HEK293 (cell line): Measurements from ENCODE around the gene MRTFB.

Experiments
- GLIS2 ChIP-seq: fragments of 450-650 bp; formaldehyde crosslinking; IDR thresholded peaks from 2 replicates; pipeline ENCODE4 v1.5.1; 2016; ENCODE audit warnings: missing biosample characterization, missing genetic modification characterization
- KLF7 ChIP-seq: fragments of 450-650 bp; formaldehyde crosslinking; IDR thresholded peaks from 2 replicates; pipeline ENCODE4 v1.5.1; 2016; ENCODE audit warnings: missing biosample characterization, missing genetic modification characterization, borderline replicate concordance
- TRIM28 ChIP-seq: IDR thresholded peaks from 2 replicates; pipeline ENCODE4 v1.6.1; 2011; ENCODE audit warnings: low read length, control low read depth, borderline replicate concordance
- ZNF324 ChIP-seq: fragments of 450-650 bp; formaldehyde crosslinking; IDR thresholded peaks from 2 replicates; pipeline ENCODE4 v1.5.1; 2016; ENCODE audit warnings: missing biosample characterization, missing genetic modification characterization

- TF ChIP-seq KLF7 (tag by site-specific recombination) (no peak), ZNF324 (tag by site-specific recombination) (no peak), GLIS2 (tag by site-specific recombination) (no peak), TRIM28 (no peak)
Measured at GRCh38 chr16:14307527-14308367, 236.6 kb downstream of the MRTFB start.
